Measurements from ENCODE around the gene KCNT1. TPM values are rescaled to one million over a fixed set of nuclear protein-coding genes. Genes with fewer than 3 reads are reported as not detected.

The KCNT1 gene
- total and polyA plus RNA-seq, 2 experiments from 2014 or later = 0.27 TPM; not detected in 1

GRCh38 chr9:135704483-135704882 lies 2.5 kb downstream of the KCNT1 start:
- no peak for DNase-seq (ENCODE audit: low spot score)
- no peaks in the 10 kb centered on the region for H3K36me3 ChIP-seq (replicated peaks; ENCODE audit: insufficient read depth, low read depth)
- H3K27me3 ChIP-seq = peaks cover 9% of the 10 kb centered on the region
- no peaks in the 10 kb centered on the region for H4K20me1 ChIP-seq (ENCODE audit: insufficient read depth, poor library complexity, severe bottlenecking)
- TF ChIP-seq CTCF (IDR thresholded peaks at IDR 0.05; ENCODE audit: poor library complexity) = no peak
- H3K4me2 ChIP-seq = no peak overlapping the region
- whole genome bisulfite sequencing (ENCODE audit: low lambda C conversion rate, missing lambda C conversion rate) = 93% methylated on average over 5 of the region's 5 CpGs
- peaks cover 7% of the 10 kb centered on the region for H3K4me1 ChIP-seq (ENCODE audit: insufficient read depth)
- no peak overlapping the region for H2AFZ ChIP-seq
- no peaks in the 10 kb centered on the region for H3K79me2 ChIP-seq
- H3K9me2 ChIP-seq (replicated peaks; ENCODE audit: insufficient read depth) = no peaks in the 10 kb centered on the region
- no peak overlapping the region for H3K4me3 ChIP-seq
- no peaks in the 10 kb centered on the region for H3K9me3 ChIP-seq (ENCODE audit: low read depth)
- no peak overlapping the region for H3K27ac ChIP-seq

DNA sequence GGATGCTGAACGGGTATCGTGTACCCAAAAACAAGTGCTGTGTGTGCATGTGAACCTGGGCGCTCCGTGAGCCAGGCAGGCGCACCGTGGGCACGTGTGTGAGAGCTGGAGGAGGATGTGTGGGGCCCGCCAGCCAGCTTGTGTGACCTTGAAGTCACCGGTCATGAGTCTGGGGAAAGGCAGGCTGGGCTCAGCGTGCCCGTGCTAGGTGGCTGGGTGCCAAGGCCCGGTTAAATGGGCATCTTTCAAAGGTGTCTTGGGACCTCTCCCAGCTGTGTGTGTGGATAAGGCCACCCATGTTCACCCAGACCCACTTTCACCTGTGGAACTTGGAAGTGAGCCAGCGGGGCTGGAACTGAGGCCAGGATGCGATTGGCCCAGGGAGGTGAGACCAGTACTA lies 3.4 kb downstream of the KCNT1 start:
- WGBS (ENCODE audit: low lambda C conversion rate, missing lambda C conversion rate) = 84% methylated on average over 13 of the region's 14 CpGs
- no peaks in the 10 kb centered on the region for H3K9me2 ChIP-seq (replicated peaks; ENCODE audit: insufficient read depth)
- H4K20me1 ChIP-seq (ENCODE audit: insufficient read depth, poor library complexity, severe bottlenecking) = no peaks in the 10 kb centered on the region
- H3K27ac ChIP-seq = no peak overlapping the region
- H2AFZ ChIP-seq = no peak overlapping the region
- no peaks in the 10 kb centered on the region for H3K36me3 ChIP-seq (replicated peaks; ENCODE audit: insufficient read depth, low read depth)
- TF ChIP-seq EZH2phosphoT487 (IDR thresholded peaks at IDR 0.05; ENCODE audit: low read depth, severe bottlenecking, unreplicated experiment) = no peak
- TF ChIP-seq CTCF (IDR thresholded peaks at IDR 0.05; ENCODE audit: poor library complexity) = no peak
- no peak for TF ChIP-seq EZH2 (IDR thresholded peaks at IDR 0.05; ENCODE audit: borderline replicate concordance)
- H3K4me3 ChIP-seq = no peak overlapping the region
- no peak overlapping the region for H3K4me2 ChIP-seq
- H3K9me3 ChIP-seq (ENCODE audit: low read depth) = no peaks in the 10 kb centered on the region
- DNase-seq (ENCODE audit: low spot score) = no peak
- H3K4me1 ChIP-seq (ENCODE audit: insufficient read depth) = peaks cover 7% of the 10 kb centered on the region
- H3K79me2 ChIP-seq = no peaks in the 10 kb centered on the region
- H3K27me3 ChIP-seq = peaks cover 15% of the 10 kb centered on the region

GRCh38 chr9:135706288-135706687 lies 4.3 kb downstream of the KCNT1 start:
- Histone ChIP-seq H3K27me3 (peaks cover 19% of the 10 kb centered on the region), H3K79me2 (no peaks in the 10 kb centered on the region), H3K36me3 (replicated peaks; ENCODE audit: insufficient read depth, low read depth) (no peaks in the 10 kb centered on the region), H4K20me1 (ENCODE audit: insufficient read depth, poor library complexity, severe bottlenecking) (no peaks in the 10 kb centered on the region), H3K9me2 (replicated peaks; ENCODE audit: insufficient read depth) (no peaks in the 10 kb centered on the region), H3K27ac (no peak overlapping the region), H2AFZ (no peak overlapping the region), H3K4me2 (no peak overlapping the region), H3K4me3 (no peak overlapping the region), H3K4me1 (ENCODE audit: insufficient read depth) (peaks cover 5% of the 10 kb centered on the region), H3K9me3 (ENCODE audit: low read depth) (no peaks in the 10 kb centered on the region)
- 92% methylated on average over 9 of the region's 9 CpGs for WGBS (ENCODE audit: low lambda C conversion rate, missing lambda C conversion rate)
- TF ChIP-seq EZH2 (IDR thresholded peaks at IDR 0.05; ENCODE audit: borderline replicate concordance) (no peak), CTCF (IDR thresholded peaks at IDR 0.05; ENCODE audit: poor library complexity) (no peak), EZH2phosphoT487 (IDR thresholded peaks at IDR 0.05; ENCODE audit: low read depth, severe bottlenecking, unreplicated experiment) (no peak)
- DNase-seq (ENCODE audit: low spot score) = no peak

Measured in hepatocyte (in vitro differentiated cells).